Esophagus squamous epithelium (tissue), 5 donors: ENCODE results near the gene SLC41A3. TPM values are rescaled to one million over a fixed set of nuclear protein-coding genes. Genes with fewer than 3 reads are reported as not detected.

Experiments
- DNase-seq: peaks from one replicate; lab custom pipeline; 2025; lab: John Stamatoyannopoulos, UW
- H3K27ac ChIP-seq, 4 donors: fragments of 200-600 bp; sonication (generic); one replicate each; pipeline ENCODE4 v1.5.1; 2016 to 2019; ENCODE audit warnings: mild to moderate bottlenecking in 1 of 4
- H3K27me3 ChIP-seq, 4 donors: fragments of 200-600 bp; sonication (generic); 1 replicate in 3 of 4; 2 replicates in 1 of 4; pipeline versions ENCODE4 v1.5.1 to v1.6.0; 2017 to 2021; ENCODE audit warnings: antibody characterized with exemption in 1 of 4
- H3K36me3 ChIP-seq, 3 donors: fragments of 200-600 bp; sonication (generic); one replicate each; pipeline ENCODE4 v1.5.1; 2016 to 2019
- H3K4me1 ChIP-seq, 3 donors: fragments of 200-600 bp; sonication (generic); one replicate each; pipeline ENCODE4 v1.5.1; 2017 to 2019
- H3K4me3 ChIP-seq, 4 donors: fragments of 200-600 bp; sonication (generic); 1 replicate in 3 of 4; 2 replicates in 1 of 4; pipeline ENCODE4 v1.5.1; 2016 to 2019; ENCODE audit warnings: mild to moderate bottlenecking in 2 of 4, moderate library complexity in 1 of 4
- H3K9me3 ChIP-seq, 3 donors: fragments of 200-600 bp; sonication (generic); one replicate each; pipeline ENCODE4 v1.5.1; 2016 to 2019
- CTCF ChIP-seq, 6 experiments: fragments of 450-650 bp in 4 of 6; fragments of 200-600 bp in 2 of 6; sonication (generic) in 2 of 6; IDR thresholded peaks; one replicate each; pipeline ENCODE4 v1.5.1; 2016 to 2019; ENCODE audit warnings: antibody characterized with exemption in 6 of 6, mild to moderate bottlenecking in 4 of 6, moderate library complexity in 4 of 6
- POLR2A ChIP-seq, 4 donors: fragments of 450-650 bp; IDR thresholded peaks; one replicate each; pipeline ENCODE4 v1.6.1; 2017; ENCODE audit warnings: antibody characterized with exemption in 4 of 4, mild to moderate bottlenecking in 4 of 4, moderate library complexity in 3 of 4
- WGBS, 2 donors: methylation state at CpG; one replicate each; pipeline ENCODE4 v1.1.5; 2018; 5-methylcytosine and 5-hydroxymethylcytosine counted together
- intact Hi-C: fragments of 100-400 bp; cut with DNase I; formaldehyde crosslinking; loops from one replicate; pipeline ENCODE4 v1.15.0; 2022
- total RNA-seq, 4 donors: library from RNA; depleted of rRNA; stranded (reverse); fragments of >200 nt; gene quantifications; one replicate each; pipeline ENCODE4 v1.1.0, GENCODE V29; 2016
- donor health status: DM: yes; HTN: yes; CAD: no.

Gene SLC41A3
- total RNA-seq = 10 to 100 TPM; 17.7 to 46.5 (median 20.4) TPM

- Histone ChIP-seq H3K4me3 (peak within 1 kb of the TSS; percentile 75 to 84 (median 80)), H3K36me3 (no peaks in the 10 kb centered on the region), H3K27ac (peak within 1 kb of the TSS; percentile 93 to 98 (median 96)), H3K27me3 (no peaks in the 10 kb centered on the region), H3K9me3 (no peaks in the 10 kb centered on the region), H3K4me1 (peaks cover 5 to 34% (median 14%) of the 10 kb centered on the region in 3 donors)
- DNase-seq = peak; percentile 41
- TF ChIP-seq CTCF (IDR thresholded peaks at IDR 0.05) (peak in 5 of 6 experiments; percentile 23 to 47 (median 37)), POLR2A (IDR thresholded peaks at IDR 0.05) (peak in 2 of 4 donors; percentile 58 to 72)
- intact Hi-C loops = no loop called here
- WGBS, 2 donors = 0 to 1% methylated on average over 7 to 13 of the region's 72 CpGs
These were observed at the start of gene SLC41A3 for GRCh38 chr3:126083913-126084767. Gene SLC41A3 (minus strand): TSS chr3:126084124. CDS start chr3:126068219, 15,905 bp downstream.

- Histone ChIP-seq H3K4me3 (no peak overlapping the region), H3K36me3 (no peaks in the 10 kb centered on the region), H3K9me3 (no peaks in the 10 kb centered on the region), H3K27me3 (peaks cover 0 to 26% (median 0%) of the 10 kb centered on the region in 4 donors), H3K4me1 (peaks cover 0 to 24% (median 5%) of the 10 kb centered on the region in 3 donors), H3K27ac (no peak overlapping the region)
- intact Hi-C loops = no loop called here
- no peak for DNase-seq
- 43 to 57% methylated on average over 4 to 6 of the region's 6 CpGs for WGBS, 2 donors
- TF ChIP-seq CTCF (IDR thresholded peaks at IDR 0.05) (no peak), POLR2A (IDR thresholded peaks at IDR 0.05) (no peak)
These were observed 49.7 kb upstream of the SLC41A3 start for GRCh38 chr3:126133606-126134005.

GRCh38 chr3:126132751-126133511 is 49.0 kb upstream of the SLC41A3 start:
- WGBS, 2 donors = 69 to 70% methylated on average over 7 to 10 of the region's 14 CpGs
- DNase-seq = no peak
- no peaks in the 10 kb centered on the region for H3K36me3 ChIP-seq
- H3K27me3 ChIP-seq = peaks cover 0 to 27% (median 0%) of the 10 kb centered on the region in 4 donors
- H3K4me1 ChIP-seq = peaks cover 0 to 24% (median 5%) of the 10 kb centered on the region in 3 donors
- no peaks in the 10 kb centered on the region for H3K9me3 ChIP-seq
- H3K4me3 ChIP-seq = no peak overlapping the region
- intact Hi-C loops = no loop called here
- TF ChIP-seq POLR2A (IDR thresholded peaks at IDR 0.05) (no peak), CTCF (IDR thresholded peaks at IDR 0.05) (peak in 1 of 6 experiments; percentile 29)
- no peak overlapping the region for H3K27ac ChIP-seq

- Histone ChIP-seq H3K36me3 (no peaks in the 10 kb centered on the region), H3K9me3 (no peaks in the 10 kb centered on the region), H3K4me1 (peaks cover 0 to 24% (median 5%) of the 10 kb centered on the region in 3 donors), H3K4me3 (no peak overlapping the region), H3K27ac (no peak overlapping the region), H3K27me3 (peaks cover 0 to 27% (median 0%) of the 10 kb centered on the region in 4 donors)
- no peak for TF ChIP-seq CTCF (IDR thresholded peaks at IDR 0.05)
- TF ChIP-seq POLR2A (IDR thresholded peaks at IDR 0.05) = no peak
- 79 to 94% methylated on average over 5 to 7 of the region's 16 CpGs for WGBS, 2 donors
- intact Hi-C loops = no loop called here
- DNase-seq = no peak
These were observed 48.2 kb upstream of the SLC41A3 start for GRCh38 chr3:126131881-126132750.
